Measurements from ENCODE around the gene ZNF343.
A peak's percentile ranks its signal among the peaks of the same experiment; 100 is the strongest.

DNA sequence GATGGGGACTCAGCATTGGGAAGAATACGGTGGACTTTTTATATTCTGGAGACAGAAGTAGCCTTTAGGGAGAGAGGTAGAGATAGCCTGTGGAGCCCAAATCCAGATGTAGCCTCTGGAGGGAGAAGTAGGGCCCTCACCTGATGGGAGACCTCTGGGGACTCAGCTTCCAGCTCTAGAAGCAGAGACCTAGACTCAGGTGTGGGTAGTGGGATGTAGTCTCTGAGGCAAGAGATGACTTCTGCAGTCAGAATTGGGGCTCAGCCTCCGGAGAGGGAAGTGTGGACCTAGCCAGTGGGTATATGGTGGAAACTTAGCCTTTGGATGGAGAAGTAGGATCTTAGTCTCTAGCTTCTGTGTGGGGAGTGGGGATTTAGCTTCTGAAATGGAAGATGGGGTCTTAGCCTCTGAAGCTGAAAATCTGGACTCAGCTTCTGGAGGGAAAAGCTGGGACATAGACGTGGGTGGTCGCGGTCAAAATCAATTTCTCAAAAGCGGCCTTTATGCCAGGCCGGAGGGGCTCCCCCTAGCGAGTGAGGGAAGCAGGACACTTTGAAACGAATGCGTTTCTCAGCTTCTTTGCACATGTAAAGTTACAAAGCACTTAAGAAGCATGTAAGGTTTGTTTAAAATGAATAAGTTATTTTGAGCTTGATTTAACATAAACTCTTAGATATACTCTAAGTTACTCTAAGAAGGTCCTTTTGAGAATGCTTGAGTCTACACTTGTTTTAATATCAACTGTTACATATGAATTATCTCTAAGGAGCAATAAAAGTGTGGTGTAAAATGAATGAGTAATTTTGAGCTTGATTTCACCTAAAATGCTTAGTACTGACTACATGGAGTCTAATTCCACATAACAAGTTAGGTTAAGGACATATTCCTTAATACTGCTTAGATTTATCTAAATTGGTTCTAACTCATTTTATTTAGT is 12.9 kb upstream of the ZNF343 start:
- peak in 2 of 3 experiments; percentile 44 to 57 for TF ChIP-seq CTCF (IDR thresholded peaks at IDR 0.05)
- no peak for TF ChIP-seq POLR2A (IDR thresholded peaks at IDR 0.05)

Measured in vagina (tissue), 2 donors.